Dermis microvascular lymphatic vessel endothelial cell (primary cell): Measurements from ENCODE around the gene CYB5R3. TPM values are rescaled to one million over a fixed set of nuclear protein-coding genes. Genes with fewer than 3 reads are reported as not detected.

Experiments
- DNase-seq, 2 donors: peaks; one replicate each; pipeline versions ENCODE4 v3.0.0 to v3.0.0-alpha.2; 2010; ENCODE audit warnings: low read depth in 2 of 2
- total RNA-seq: library from RNA; depleted of rRNA; stranded (reverse); fragments of >200 nt; gene quantifications from 2 replicates; pipeline ENCODE4 v1.2.1, GENCODE V29; 2014

CYB5R3 gene
- total RNA-seq, result 105 and 190 TPM in 2 replicates

GRCh38 chr22:42649246-42650099 lies at the start of gene CYB5R3:
Gene CYB5R3, minus strand, starts transcription at chr22:42649392. Its CDS starts 77 bp downstream, at chr22:42649315.
- DNase-seq, result peak; percentile 53 to 82

GRCh38 chr22:42697542-42698013 lies 48.4 kb upstream of the CYB5R3 start:
- peak; percentile 81 to 88 for DNase-seq

GRCh38 chr22:42696331-42696967 lies 47.3 kb upstream of the CYB5R3 start:
- DNase-seq, result no peak

- no peak for DNase-seq
These were observed 46.1 kb upstream of the CYB5R3 start for GRCh38 chr22:42695294-42695693.

GRCh38 chr22:42693763-42694683 lies 44.8 kb upstream of the CYB5R3 start:
- DNase-seq, result no peak

GRCh38 chr22:42693055-42693762 lies 44.0 kb upstream of the CYB5R3 start:
- DNase-seq, result no peak

GRCh38 chr22:42692239-42693054 lies 43.3 kb upstream of the CYB5R3 start:
- no peak for DNase-seq

- DNase-seq, result no peak
These were observed 42.2 kb upstream of the CYB5R3 start for GRCh38 chr22:42691440-42691839.

GRCh38 chr22:42688241-42689211 lies 39.3 kb upstream of the CYB5R3 start:
- DNase-seq, result peak in 1 of 2 donors; percentile 67

- DNase-seq, result no peak
These were observed 37.7 kb upstream of the CYB5R3 start for GRCh38 chr22:42686756-42687491.

GRCh38 chr22:42685941-42686653 lies 36.9 kb upstream of the CYB5R3 start:
- DNase-seq, result no peak

GRCh38 chr22:42684462-42685195 lies 35.4 kb upstream of the CYB5R3 start:
- DNase-seq, result no peak

GRCh38 chr22:42683578-42684283 lies 34.5 kb upstream of the CYB5R3 start:
- no peak for DNase-seq

- no peak for DNase-seq
These were observed 33.1 kb upstream of the CYB5R3 start for GRCh38 chr22:42682113-42682851.

GRCh38 chr22:42680648-42681047 lies 31.5 kb upstream of the CYB5R3 start:
- peak; percentile 78 to 95 for DNase-seq
